GM12873 (cell line): ENCODE measurements around the gene FLRT2.

ENCODE experiments used
- CTCF ChIP-seq: IDR thresholded peaks from 2 replicates; pipeline ENCODE4 v1.5.1; 2012; ENCODE audit warnings: low read depth, mild to moderate bottlenecking, moderate library complexity, low read length, control low read depth; ENCODE audit not compliant: insufficient read depth; ENCODE audit errors: missing control alignments

FLRT2 gene

GRCh38 chr14:85619851-85620250, 89.9 kb downstream of the FLRT2 start:
- TF ChIP-seq CTCF = no peak

DNA sequence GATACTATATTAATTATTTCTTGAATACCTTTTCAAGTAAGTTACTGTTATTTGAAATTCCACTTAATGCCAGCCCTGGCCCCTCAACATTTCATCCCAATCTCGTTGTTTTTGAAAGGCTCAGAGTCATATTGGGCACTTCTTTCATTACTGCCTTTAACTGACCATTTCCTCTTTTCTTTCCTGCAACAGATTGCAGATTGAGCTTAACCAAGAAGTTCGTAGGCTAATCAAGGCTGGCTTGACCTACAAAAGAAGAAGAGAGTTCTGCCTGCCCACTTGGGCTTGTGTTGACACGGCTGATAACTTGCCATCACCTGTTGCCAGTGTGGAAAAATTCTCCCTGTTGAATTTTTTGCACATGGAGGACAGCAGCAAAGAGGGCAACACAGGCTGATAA, 91.0 kb downstream of the FLRT2 start:
- TF ChIP-seq CTCF = no peak

- no peak for TF ChIP-seq CTCF
Measured at GRCh38 chr14:85622106-85622505, 92.2 kb downstream of the FLRT2 start.

GRCh38 chr14:85622986-85623685, 93.2 kb downstream of the FLRT2 start:
- TF ChIP-seq CTCF = no peak

DNA sequence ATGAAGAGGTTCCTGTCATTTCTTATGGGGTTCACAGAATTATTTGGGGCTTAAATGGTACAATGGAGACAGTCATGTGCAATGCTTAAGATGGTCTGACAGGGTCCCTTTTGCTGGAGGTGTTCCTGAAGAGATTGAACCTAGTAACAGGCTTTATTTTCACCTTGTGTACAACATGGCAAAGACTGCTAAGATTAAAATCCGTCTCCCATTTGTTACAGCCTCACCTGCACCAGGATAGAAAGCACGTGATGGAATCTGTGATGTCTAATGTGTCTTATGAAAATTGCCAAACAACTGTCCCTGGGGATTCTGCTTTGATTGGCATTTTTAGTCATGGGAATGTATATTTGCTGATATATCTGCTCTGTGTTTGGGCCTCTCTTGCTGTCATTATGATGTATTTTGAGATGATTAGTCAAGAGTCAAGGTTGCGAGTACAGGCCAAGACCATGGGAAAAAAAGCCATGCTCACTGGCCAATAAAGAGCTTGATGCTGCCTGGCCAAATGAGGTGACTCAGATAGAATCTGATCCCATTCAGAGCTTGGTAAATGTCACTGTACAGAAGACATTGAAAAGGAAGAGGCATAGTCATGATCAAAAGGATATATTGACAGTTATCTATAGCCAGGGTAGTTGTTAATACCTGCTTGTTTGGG, 96.1 kb downstream of the FLRT2 start:
- TF ChIP-seq CTCF = no peak

GRCh38 chr14:85634205-85634604, 104.3 kb downstream of the FLRT2 start:
- TF ChIP-seq CTCF = no peak

GRCh38 chr14:85644211-85644610, 114.3 kb downstream of the FLRT2 start:
- no peak for TF ChIP-seq CTCF
